ENCODE measurements around the gene WNT1. TPM values are rescaled to one million over a fixed set of nuclear protein-coding genes. Genes with fewer than 3 reads are reported as not detected.

Gene WNT1
- total and polyA plus RNA-seq, 2 donors = not detected

DNA sequence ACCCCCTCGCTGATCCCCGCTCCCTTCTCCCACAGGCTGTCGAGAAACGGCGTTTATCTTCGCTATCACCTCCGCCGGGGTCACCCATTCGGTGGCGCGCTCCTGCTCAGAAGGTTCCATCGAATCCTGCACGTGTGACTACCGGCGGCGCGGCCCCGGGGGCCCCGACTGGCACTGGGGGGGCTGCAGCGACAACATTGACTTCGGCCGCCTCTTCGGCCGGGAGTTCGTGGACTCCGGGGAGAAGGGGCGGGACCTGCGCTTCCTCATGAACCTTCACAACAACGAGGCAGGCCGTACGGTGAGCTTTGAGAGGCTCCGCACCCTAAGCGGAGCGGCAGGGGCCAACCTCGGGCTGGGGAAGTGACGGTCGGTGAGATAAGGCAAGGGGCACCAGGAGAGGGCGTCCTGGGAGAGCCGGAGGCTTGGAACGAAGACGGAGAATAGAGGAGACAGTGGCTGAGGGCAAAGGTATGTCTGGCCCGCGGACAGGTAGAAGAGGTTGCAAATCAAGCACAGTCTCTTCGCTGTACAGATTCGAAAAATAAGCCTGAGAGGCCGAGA, 2.3 kb downstream of the WNT1 start:
- Histone ChIP-seq H3K4me3 (ENCODE audit: low read depth, low read length) (peak overlapping the region; percentile 23), H3K27ac (ENCODE audit: low read depth) (no peak overlapping the region), H3K36me3 (ENCODE audit: insufficient read depth) (no peaks in the 10 kb centered on the region), H3K4me1 (ENCODE audit: insufficient read depth) (no peaks in the 10 kb centered on the region)
- WGBS = 2% methylated on average over 46 of the region's 46 CpGs
- no peak for DNase-seq (ENCODE audit: extremely low spot score)

DNA sequence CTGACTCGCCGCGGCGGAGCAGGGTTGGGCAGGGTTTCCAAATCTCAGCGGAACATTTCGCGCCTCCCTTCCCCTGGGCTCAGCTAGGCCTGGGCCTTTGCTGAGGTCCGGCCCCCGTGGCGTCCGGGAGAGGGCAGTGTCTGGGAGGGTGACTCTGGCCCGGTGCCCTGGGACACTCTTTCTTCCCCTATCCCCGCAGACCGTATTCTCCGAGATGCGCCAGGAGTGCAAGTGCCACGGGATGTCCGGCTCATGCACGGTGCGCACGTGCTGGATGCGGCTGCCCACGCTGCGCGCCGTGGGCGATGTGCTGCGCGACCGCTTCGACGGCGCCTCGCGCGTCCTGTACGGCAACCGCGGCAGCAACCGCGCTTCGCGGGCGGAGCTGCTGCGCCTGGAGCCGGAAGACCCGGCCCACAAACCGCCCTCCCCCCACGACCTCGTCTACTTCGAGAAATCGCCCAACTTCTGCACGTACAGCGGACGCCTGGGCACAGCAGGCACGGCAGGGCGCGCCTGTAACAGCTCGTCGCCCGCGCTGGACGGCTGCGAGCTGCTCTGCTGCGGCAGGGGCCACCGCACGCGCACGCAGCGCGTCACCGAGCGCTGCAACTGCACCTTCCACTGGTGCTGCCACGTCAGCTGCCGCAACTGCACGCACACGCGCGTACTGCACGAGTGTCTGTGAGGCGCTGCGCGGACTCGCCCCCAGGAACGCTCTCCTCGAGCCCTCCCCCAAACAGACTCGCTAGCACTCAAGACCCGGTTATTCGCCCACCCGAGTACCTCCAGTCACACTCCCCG, 3.0 kb downstream of the WNT1 start:
- no peak for DNase-seq (ENCODE audit: extremely low spot score)
- Histone ChIP-seq H3K4me3 (ENCODE audit: low read depth, low read length) (no peak overlapping the region), H3K27ac (ENCODE audit: low read depth) (no peak overlapping the region), H3K4me1 (ENCODE audit: insufficient read depth) (no peaks in the 10 kb centered on the region), H3K36me3 (ENCODE audit: insufficient read depth) (no peaks in the 10 kb centered on the region)
- 2% methylated on average over 91 of the region's 91 CpGs for WGBS

DNA sequence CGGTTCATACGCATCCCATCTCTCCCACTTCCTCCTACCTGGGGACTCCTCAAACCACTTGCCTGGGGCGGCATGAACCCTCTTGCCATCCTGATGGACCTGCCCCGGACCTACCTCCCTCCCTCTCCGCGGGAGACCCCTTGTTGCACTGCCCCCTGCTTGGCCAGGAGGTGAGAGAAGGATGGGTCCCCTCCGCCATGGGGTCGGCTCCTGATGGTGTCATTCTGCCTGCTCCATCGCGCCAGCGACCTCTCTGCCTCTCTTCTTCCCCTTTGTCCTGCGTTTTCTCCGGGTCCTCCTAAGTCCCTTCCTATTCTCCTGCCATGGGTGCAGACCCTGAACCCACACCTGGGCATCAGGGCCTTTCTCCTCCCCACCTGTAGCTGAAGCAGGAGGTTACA, 3.6 kb downstream of the WNT1 start:
- Histone ChIP-seq H3K4me3 (ENCODE audit: low read depth, low read length) (no peak overlapping the region), H3K4me1 (ENCODE audit: insufficient read depth) (no peaks in the 10 kb centered on the region), H3K27ac (ENCODE audit: low read depth) (no peak overlapping the region), H3K36me3 (ENCODE audit: insufficient read depth) (no peaks in the 10 kb centered on the region)
- no peak for DNase-seq (ENCODE audit: extremely low spot score)
- 9% methylated on average over 13 of the region's 13 CpGs for WGBS

DNA sequence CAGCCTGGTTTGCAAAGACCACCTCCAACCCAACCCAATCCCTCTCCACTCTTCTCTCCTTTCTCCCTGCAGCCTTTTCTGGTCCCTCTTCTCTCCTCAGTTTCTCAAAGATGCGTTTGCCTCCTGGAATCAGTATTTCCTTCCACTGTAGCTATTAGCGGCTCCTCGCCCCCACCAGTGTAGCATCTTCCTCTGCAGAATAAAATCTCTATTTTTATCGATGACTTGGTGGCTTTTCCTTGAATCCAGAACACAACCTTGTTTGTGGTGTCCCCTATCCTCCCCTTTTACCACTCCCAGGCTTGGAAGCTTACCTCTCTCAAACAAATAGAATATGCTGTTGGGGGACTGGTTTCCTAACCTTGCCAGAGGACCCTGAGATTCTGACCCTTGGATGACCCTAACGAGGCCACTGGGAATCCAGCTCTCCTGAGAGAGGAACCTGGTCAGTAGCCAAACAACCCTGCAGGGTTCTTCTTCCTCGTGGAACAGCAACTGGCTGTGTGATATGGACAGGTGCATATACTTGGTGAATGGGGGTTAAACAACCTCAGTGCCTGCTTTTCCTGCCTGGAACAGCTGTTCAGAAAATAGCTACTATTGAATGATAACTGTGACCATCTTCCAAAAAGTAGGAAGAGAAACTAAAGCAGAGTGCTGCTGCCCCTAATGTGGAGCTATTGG, 4.4 kb downstream of the WNT1 start:
- WGBS = 46% methylated on average over 6 of the region's 6 CpGs
- DNase-seq (ENCODE audit: extremely low spot score) = no peak
- no peak overlapping the region for H3K4me3 ChIP-seq (ENCODE audit: low read depth, low read length)
- H3K4me1 ChIP-seq (ENCODE audit: insufficient read depth) = no peaks in the 10 kb centered on the region
- H3K27ac ChIP-seq (ENCODE audit: low read depth) = no peak overlapping the region
- no peaks in the 10 kb centered on the region for H3K36me3 ChIP-seq (ENCODE audit: insufficient read depth)

DNA sequence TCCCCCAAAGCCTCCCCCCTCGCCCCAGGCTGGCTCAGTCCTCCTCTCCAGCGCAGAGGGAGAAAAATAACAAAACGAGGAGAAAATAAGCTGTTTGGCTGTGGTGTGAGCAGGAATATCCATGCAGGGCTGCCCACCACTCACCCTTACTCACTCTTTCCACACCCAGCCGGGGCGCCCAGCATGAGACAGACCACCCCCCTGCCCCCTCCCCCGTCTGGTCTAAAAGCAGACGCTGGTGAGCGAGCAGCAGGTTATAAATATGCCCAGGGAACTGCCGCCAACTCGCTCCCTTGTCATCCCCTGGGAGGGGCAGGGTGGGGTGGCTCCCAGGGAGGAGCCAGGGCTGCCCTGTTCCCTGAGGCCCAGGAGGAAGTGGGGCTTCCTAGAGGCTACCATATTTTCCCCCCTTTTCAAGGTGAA, 7.4 kb downstream of the WNT1 start:
- 17% methylated on average over 10 of the region's 10 CpGs for WGBS

DNA sequence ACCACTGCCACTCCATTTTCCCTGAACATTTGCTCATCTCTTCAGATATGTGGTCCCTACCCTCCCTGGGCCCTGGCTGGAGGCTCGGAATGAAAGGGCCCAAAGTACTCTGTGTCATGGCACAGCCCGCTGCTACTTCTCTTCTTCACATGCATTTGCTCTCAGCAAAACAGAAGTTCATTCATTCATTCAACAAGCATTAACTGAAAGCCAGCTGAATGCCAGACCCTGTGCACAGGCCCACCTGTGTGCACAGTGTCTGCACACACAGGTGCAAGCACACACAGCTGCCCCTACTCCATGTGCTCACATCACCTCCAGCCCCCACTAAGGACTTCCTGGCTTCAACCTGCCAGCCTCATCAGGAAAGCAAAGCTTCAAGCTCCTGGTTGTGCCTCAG, 7.8 kb downstream of the WNT1 start:
- H3K4me3 ChIP-seq (ENCODE audit: low read depth, low read length) = no peak overlapping the region
- WGBS = 70% methylated on average over 2 of the region's 2 CpGs

More for the DNA sequence above, 7.4 kb downstream of the WNT1 start:
- DNase-seq (ENCODE audit: extremely low spot score) = no peak
- Histone ChIP-seq H3K27ac (ENCODE audit: low read depth) (no peak overlapping the region), H3K4me3 (ENCODE audit: low read depth, low read length) (no peak overlapping the region), H3K4me1 (ENCODE audit: insufficient read depth) (no peaks in the 10 kb centered on the region), H3K36me3 (ENCODE audit: insufficient read depth) (no peaks in the 10 kb centered on the region)

DNA sequence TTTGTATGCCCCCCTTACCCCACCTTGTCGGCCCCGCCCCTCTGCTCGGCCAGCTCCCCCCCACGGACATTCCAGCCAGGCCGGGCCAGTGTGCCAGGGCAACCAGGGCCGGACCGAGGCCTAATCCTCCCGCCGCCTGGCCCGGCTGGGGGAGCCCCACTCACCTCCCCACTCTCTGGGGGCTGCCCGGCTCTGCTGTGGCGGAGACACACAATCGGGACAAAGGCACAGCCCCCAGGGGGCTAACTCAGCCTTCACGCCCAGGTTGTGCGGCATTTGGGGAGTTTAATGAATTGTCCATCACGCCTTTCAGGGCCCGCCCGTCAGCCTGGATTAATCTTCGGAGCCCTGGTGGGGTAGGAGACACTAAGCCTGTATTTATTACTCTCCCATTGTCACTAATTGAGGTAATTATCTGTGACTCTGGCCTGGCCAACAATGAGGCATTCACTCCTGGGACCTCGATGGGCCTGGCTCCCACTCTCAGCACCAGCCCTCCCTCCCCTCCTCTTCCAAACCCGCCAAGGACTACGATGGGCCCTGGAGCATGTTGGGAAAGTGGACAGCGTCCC, 8.7 kb downstream of the WNT1 start:
- 45% methylated on average over 23 of the region's 23 CpGs for WGBS
- no peak for DNase-seq (ENCODE audit: extremely low spot score)
- no peak overlapping the region for H3K4me3 ChIP-seq (ENCODE audit: low read depth, low read length)
- H3K27ac ChIP-seq (ENCODE audit: low read depth) = no peak overlapping the region
- H3K36me3 ChIP-seq (ENCODE audit: insufficient read depth) = no peaks in the 10 kb centered on the region
- H3K4me1 ChIP-seq (ENCODE audit: insufficient read depth) = no peaks in the 10 kb centered on the region

More for the DNA sequence above, 7.8 kb downstream of the WNT1 start:
- Histone ChIP-seq H3K4me1 (ENCODE audit: insufficient read depth) (no peaks in the 10 kb centered on the region), H3K27ac (ENCODE audit: low read depth) (no peak overlapping the region), H3K36me3 (ENCODE audit: insufficient read depth) (no peaks in the 10 kb centered on the region)
- no peak for DNase-seq (ENCODE audit: extremely low spot score)

DNA sequence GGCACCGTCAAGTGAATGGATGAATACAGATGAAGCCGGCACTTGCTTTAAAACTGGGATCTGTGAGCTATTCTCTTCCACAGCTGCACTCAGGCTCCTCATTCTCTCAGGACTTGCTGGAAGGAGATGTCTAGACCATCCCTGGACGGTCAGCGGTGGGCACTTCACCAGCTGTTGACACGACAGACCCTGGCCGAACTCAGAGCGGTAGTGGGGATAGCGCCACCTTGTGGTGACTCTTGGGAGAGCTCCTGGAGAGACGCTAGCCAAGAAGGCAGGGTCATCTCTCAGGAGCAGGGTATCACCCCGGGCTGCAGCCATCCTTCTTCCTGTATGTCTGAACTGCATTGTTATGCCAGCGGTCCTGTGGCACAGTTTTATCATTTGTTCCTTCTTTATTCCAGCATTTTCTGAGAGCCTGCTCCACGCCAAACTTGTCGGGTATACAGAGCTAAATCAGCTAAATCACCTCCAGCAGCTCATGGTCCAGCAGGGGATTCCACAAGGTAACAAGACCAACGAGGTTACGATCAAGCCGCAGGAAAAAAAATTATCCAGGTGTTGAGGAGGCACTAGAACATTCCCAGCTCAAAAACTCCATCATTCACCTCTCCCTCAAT, 10.0 kb downstream of the WNT1 start:
- no peaks in the 10 kb centered on the region for H3K4me1 ChIP-seq (ENCODE audit: insufficient read depth)
- H3K27ac ChIP-seq (ENCODE audit: low read depth) = no peak overlapping the region
- WGBS = 27% methylated on average over 16 of the region's 16 CpGs
- DNase-seq (ENCODE audit: extremely low spot score) = no peak
- H3K36me3 ChIP-seq (ENCODE audit: insufficient read depth) = no peaks in the 10 kb centered on the region
- H3K4me3 ChIP-seq (ENCODE audit: low read depth, low read length) = no peak overlapping the region

DNA sequence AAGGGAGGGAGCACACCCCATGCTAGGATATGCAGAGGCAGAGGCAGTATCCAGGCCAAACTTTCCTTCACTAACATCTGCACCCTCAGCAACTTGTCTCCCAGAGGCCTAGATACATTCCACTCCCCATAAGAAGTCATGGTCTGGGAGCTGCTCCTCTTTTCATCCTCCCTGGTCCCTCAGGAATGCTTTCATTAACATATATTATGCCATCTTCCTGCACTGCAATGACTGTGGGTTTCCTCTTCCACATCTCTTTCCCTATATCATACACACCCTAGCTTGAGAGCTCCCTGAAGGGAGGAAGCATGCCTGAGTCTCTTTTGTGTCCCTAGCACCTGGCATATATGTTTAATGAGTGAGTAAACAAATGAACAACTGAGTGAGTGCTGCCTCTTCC, 12.4 kb downstream of the WNT1 start:
- Histone ChIP-seq H3K36me3 (ENCODE audit: insufficient read depth) (no peaks in the 10 kb centered on the region), H3K4me3 (ENCODE audit: low read depth, low read length) (no peak overlapping the region), H3K4me1 (ENCODE audit: insufficient read depth) (no peaks in the 10 kb centered on the region), H3K27ac (ENCODE audit: low read depth) (no peak overlapping the region)
- DNase-seq (ENCODE audit: extremely low spot score) = no peak

DNA sequence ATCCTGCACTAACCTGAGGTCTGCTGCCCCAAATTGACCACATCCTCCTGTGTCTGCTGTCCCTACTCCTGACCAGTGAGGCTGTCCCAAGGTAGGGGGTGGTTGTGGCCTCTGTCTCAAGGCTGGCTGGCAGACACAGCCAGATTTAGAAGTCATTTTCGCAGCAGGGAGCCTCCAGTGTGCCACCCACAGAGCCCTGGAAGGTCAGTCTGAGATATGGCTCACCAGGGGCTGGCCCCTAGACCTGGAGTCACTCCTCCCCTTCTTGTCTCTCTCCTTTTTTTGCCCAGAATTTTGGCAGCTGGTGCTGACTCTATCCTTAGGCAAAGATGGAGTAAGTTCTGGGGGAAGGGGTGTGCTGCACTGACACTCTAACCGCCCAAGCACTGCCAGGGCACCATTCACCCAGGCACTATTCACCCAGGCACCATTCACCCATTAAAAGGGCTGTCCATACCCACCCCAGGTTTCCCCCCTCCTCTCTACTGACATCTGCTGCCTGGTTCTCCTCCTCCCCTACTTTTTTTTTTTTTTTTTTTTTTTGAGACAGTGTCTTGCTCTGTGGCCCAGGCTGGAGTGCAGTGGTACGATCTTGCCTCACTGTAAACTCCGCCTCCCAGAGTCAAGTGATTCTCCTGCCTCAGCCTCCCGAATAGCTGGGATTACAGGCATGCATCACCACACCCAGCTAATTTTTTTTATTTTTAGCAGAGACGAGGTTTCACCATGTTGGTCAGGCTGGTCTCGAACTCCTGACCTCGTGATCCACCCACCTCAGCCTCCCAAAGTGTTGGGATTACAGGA, 13.3 kb downstream of the WNT1 start:
- no peaks in the 10 kb centered on the region for H3K4me1 ChIP-seq (ENCODE audit: insufficient read depth)
- H3K27ac ChIP-seq (ENCODE audit: low read depth) = no peak overlapping the region
- DNase-seq (ENCODE audit: extremely low spot score) = no peak
- no peak overlapping the region for H3K4me3 ChIP-seq (ENCODE audit: low read depth, low read length)
- H3K36me3 ChIP-seq (ENCODE audit: insufficient read depth) = no peaks in the 10 kb centered on the region
- 71% methylated on average over 8 of the region's 8 CpGs for WGBS

DNA sequence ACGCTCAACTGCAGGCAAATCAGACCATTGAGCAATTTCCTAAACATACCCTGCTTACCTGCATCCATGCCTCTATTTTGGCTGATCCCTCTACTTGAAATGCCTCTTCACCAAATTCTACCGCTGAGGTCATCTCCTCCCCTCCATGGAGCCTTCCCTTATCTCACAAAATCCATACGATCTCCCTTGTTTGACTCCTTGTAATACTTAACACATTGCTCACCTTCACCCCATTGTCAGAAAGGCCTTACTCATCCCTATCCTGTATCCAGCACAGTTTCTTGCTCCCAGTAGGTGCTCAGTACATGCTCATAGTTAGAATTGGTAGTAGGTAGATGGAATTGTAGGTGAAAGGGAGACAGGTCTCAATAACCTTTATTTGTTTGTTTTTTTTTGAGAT, 15.7 kb downstream of the WNT1 start:
- DNase-seq (ENCODE audit: extremely low spot score) = no peak

DNA sequence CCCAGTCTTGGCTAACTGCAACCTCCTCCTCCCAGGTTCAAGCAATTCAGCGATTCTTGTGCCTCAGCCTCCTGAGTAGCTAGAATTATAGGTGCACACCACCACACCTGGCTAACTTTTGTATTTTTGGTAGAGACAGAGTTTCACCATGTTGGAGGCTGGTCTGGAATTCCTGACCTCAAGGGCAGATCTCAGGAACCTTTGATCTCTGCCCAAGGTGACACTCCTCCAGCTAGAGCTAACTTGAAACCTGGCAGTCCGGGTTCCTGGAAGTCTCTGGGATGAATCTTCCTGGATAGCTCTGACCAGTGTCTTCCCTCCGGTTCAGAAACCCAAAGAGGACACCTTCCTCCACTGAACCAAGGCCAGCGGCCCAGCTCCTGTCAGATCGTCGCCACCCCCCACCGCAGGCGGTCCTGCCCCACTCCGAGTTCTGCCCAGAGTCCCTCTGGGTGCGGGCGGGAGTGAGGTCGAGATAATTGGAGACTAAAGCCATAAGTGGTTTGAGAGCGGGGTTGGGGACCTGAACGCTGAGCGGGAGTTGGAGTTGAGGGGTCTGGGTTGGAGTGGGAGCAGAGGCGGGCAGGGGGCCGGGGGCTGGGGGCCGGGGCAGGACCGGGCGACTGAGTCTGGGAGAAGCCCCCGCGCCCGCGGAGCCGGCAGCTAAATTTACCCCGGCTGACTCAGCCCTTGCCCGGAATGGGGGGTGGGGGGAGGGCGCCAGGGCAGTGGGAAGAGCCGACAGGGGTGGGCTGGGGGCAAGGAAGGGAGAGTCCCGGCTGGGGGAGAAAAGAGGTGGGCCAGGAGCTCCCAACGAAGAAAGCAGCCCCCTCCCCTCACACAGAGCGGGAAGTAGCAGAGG, 16.3 kb downstream of the WNT1 start:
- WGBS = 17% methylated on average over 32 of the region's 32 CpGs
- Histone ChIP-seq H3K4me1 (ENCODE audit: insufficient read depth) (no peaks in the 10 kb centered on the region), H3K36me3 (ENCODE audit: insufficient read depth) (no peaks in the 10 kb centered on the region), H3K27ac (ENCODE audit: low read depth) (no peak overlapping the region), H3K4me3 (ENCODE audit: low read depth, low read length) (no peak overlapping the region)
- no peak for DNase-seq (ENCODE audit: extremely low spot score)

More for the DNA sequence above, 15.7 kb downstream of the WNT1 start:
- Histone ChIP-seq H3K36me3 (ENCODE audit: insufficient read depth) (no peaks in the 10 kb centered on the region), H3K4me3 (ENCODE audit: low read depth, low read length) (no peak overlapping the region), H3K4me1 (ENCODE audit: insufficient read depth) (no peaks in the 10 kb centered on the region), H3K27ac (ENCODE audit: low read depth) (no peak overlapping the region)
- WGBS = 64% methylated on average over 3 of the region's 3 CpGs
